ENCODE results near the gene FDXACB1.

DNA sequence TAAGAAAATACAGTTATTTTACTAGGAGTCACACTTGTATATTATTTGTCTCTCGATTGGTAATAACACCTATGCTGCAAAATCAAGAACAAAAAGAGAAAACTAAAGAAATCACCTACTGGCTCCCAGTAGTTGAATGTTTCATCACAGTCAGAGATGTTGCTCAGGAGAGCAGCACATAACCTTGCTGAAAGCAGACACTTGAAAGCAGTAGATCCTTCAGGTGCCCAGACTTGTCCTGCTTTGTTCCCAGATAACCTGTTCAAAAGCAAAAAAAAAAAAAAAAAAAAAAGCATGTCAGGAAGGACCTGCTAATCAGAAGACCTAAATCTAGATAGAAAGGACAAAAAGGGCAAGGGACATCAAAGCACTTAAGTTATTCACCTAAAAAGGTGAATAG is 8.9 kb downstream of the FDXACB1 start:
- TF ChIP-seq YY1 (IDR thresholded peaks at IDR 0.05; ENCODE audit: insufficient read depth, insufficient read length) (no peak), ZNF274 (IDR thresholded peaks at IDR 0.05; ENCODE audit: low read depth, low read length) (no peak)
